ENCODE results near the gene HELZ2. TPM values are rescaled to one million over a fixed set of nuclear protein-coding genes. Genes with fewer than 3 reads are reported as not detected.

HELZ2 gene
- total RNA-seq, 1 experiment from 2014 or later: 33.4 TPM

DNA sequence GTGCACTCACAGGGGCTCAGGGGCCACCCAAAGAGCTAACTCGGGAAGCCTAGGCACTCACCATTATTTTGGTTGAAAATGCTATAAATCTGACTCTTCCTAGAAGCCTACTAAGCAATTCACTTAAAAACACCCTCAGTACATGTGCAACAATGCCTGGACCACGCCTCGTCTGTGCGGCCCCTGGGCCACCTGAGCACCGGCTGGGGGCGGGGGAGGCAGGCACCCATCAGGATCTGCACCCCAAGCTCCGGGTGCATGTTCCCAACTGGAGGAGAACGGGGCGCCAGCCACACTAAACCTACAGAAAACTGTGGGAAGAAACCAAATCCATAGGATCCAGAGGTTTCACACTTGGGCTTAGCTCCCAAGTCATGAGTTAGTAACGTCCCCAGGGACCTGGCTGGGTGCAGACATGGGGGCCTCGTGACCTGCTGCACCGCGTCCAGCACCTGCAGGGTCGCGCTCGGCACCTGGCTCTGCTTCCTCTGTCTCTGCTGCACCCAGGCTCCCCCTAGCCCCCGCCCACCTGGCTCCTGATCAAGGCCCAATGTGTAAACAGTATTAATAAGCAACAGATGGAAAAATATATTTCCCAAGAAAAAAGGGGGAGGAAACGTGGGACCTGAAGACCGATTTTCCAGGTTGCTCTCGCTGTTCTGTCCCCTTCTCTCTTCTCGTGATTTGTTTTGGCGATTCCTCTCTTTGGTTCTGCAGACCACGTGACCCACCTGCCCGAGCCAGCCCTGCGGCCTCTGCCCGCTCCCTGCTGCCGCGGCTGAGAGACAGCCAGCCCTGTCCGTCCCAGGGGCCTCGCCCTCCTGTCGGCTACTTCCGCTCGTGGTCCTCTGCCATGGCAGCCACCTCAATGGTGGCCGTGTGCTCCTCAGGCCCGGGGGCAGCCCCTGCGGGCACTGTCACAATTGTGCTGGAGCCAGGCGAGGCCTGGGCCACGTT lies 15.5 kb upstream of the HELZ2 start:
- H3K79me2 ChIP-seq (ENCODE audit: low read length): no peaks in the 10 kb centered on the region
- intact Hi-C loops (cut with micrococcal nuclease): no loop called here
- H3K27me3 ChIP-seq (ENCODE audit: low read length): no peaks in the 10 kb centered on the region
- BruUV-seq (replicated peaks): no TSS peak
- no peaks in the 10 kb centered on the region for H4K20me1 ChIP-seq (ENCODE audit: low read length)
- no peak for ATAC-seq
- no peaks in the 10 kb centered on the region for H3K4me1 ChIP-seq (ENCODE audit: insufficient read depth, low read length)
- no peaks in the 10 kb centered on the region for H3K9me3 ChIP-seq (ENCODE audit: low read length)
- no peak overlapping the region for H2AFZ ChIP-seq (ENCODE audit: low read length)
- H3K36me3 ChIP-seq (ENCODE audit: low read depth, low read length): no peaks in the 10 kb centered on the region; the same call in none of the 2 replicates
- no peak overlapping the region for H3K9ac ChIP-seq (ENCODE audit: low read length)
- no peaks in the 10 kb centered on the region for H3K9me2 ChIP-seq (replicated peaks; ENCODE audit: low read length)
- CTCF ChIA-PET: no interaction called here
- no peak overlapping the region for H3K27ac ChIP-seq (ENCODE audit: low read length)
- POLR2A ChIA-PET (ENCODE audit: unreplicated experiment): no interaction called here
- TF ChIP-seq EZH2phosphoT487 (IDR thresholded peaks at IDR 0.05; ENCODE audit: borderline replicate concordance, low read length) (no peak), EZH2 (IDR thresholded peaks at IDR 0.05; ENCODE audit: low read length, unreplicated experiment) (no peak)
- TF ChIP-seq, protein P1, sequence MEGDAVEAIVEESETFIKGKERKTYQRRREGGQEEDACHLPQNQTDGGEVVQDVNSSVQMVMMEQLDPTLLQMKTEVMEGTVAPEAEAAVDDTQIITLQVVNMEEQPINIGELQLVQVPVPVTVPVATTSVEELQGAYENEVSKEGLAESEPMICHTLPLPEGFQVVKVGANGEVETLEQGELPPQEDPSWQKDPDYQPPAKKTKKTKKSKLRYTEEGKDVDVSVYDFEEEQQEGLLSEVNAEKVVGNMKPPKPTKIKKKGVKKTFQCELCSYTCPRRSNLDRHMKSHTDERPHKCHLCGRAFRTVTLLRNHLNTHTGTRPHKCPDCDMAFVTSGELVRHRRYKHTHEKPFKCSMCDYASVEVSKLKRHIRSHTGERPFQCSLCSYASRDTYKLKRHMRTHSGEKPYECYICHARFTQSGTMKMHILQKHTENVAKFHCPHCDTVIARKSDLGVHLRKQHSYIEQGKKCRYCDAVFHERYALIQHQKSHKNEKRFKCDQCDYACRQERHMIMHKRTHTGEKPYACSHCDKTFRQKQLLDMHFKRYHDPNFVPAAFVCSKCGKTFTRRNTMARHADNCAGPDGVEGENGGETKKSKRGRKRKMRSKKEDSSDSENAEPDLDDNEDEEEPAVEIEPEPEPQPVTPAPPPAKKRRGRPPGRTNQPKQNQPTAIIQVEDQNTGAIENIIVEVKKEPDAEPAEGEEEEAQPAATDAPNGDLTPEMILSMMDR (conservative IDR thresholded peaks at IDR 0.05; ENCODE audit: low read depth, low read length): no peak
- no peaks in the 10 kb centered on the region for H3F3A ChIP-seq (ENCODE audit: low read length, unreplicated experiment)
- H3K4me2 ChIP-seq (ENCODE audit: low read length): no peak overlapping the region
- no peak for DNase-seq
- no peak overlapping the region for H3K4me3 ChIP-seq (ENCODE audit: low read length)

DNA sequence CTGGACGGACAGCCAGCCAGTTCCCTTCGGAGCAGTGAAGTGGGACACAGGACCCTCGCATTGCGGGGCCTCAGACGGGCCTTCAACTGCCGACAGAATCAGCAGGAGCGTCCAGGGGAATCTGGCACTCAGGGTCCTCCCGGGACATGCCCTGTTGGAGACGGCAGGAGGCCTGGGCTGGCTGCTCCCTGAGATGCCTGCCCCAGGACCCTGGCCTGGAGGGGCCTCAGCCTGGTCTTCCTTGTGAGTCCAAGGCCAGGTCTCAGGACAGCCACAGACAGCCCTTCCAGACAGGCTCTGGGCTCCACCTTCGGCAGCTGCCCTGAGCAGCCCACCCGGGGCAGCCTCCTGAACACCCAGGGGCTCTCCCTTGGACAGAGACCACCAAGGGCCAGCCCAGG lies 14.6 kb upstream of the HELZ2 start:
- no peaks in the 10 kb centered on the region; the same call in none of the 2 replicates for H3K36me3 ChIP-seq (ENCODE audit: low read depth, low read length)
- ATAC-seq: no peak

More for the DNA sequence above, 14.6 kb upstream of the HELZ2 start:
- Histone ChIP-seq H3K9ac (ENCODE audit: low read length) (no peak overlapping the region), H3K27me3 (ENCODE audit: low read length) (no peaks in the 10 kb centered on the region), H3K9me3 (ENCODE audit: low read length) (no peaks in the 10 kb centered on the region), H3K27ac (ENCODE audit: low read length) (no peak overlapping the region), H3K79me2 (ENCODE audit: low read length) (no peaks in the 10 kb centered on the region), H3K4me2 (ENCODE audit: low read length) (no peak overlapping the region), H3K4me1 (ENCODE audit: insufficient read depth, low read length) (no peaks in the 10 kb centered on the region), H2AFZ (ENCODE audit: low read length) (no peak overlapping the region), H3F3A (ENCODE audit: low read length, unreplicated experiment) (no peaks in the 10 kb centered on the region), H4K20me1 (ENCODE audit: low read length) (no peaks in the 10 kb centered on the region), H3K9me2 (replicated peaks; ENCODE audit: low read length) (no peaks in the 10 kb centered on the region), H3K4me3 (ENCODE audit: low read length) (no peak overlapping the region)
- CTCF ChIA-PET: no interaction called here
- TF ChIP-seq EZH2 (IDR thresholded peaks at IDR 0.05; ENCODE audit: low read length, unreplicated experiment): no peak
- no peak for TF ChIP-seq EZH2phosphoT487 (IDR thresholded peaks at IDR 0.05; ENCODE audit: borderline replicate concordance, low read length)
- TF ChIP-seq, protein P1 (conservative IDR thresholded peaks at IDR 0.05; ENCODE audit: low read depth, low read length): no peak
- no TSS peak for BruUV-seq (replicated peaks)
- POLR2A ChIA-PET (ENCODE audit: unreplicated experiment): no interaction called here
- DNase-seq: no peak
- intact Hi-C loops (cut with micrococcal nuclease): no loop called here

Data from PC-3 (cell line).